K562 (cell line): Measurements from ENCODE around the gene OVOL1. TPM values are rescaled to one million over a fixed set of nuclear protein-coding genes. Genes with fewer than 3 reads are reported as not detected.
A peak's percentile ranks its signal among the peaks of the same experiment; 100 is the strongest.
"Not testable (repeated sequence)": the region's sequence is repeated elsewhere in the genome, so short reads cannot be mapped to it uniquely, and the experiment has no call there.

Source experiments
- ATAC-seq: fragments of 200-7000 bp; cut with Tn5 transposase; 3 replicates; pipeline ENCODE4 v1.9.1; 2020; ENCODE audit warnings: moderate library complexity
- BruUV-seq: library from RNA; stranded (reverse); fragments of 400-500 nt; replicated peaks from 2 replicates; lab custom pipeline; 2021; lab: Mats Ljungman, UMichigan
- CTCF ChIA-PET: fragments of 300-600 bp; formaldehyde crosslinking; extraction: SDS; loops from one replicate; lab custom pipeline; 2021; ENCODE audit warnings: low intra/inter-chr PET ratio; lab: Yijun Ruan, JAX
- POLR2A ChIA-PET: fragments of 300-600, 350-650 bp; sonication (Branson Sonifier 250); formaldehyde crosslinking; extraction: SDS; loops from one replicate; lab custom pipeline; 2021; ENCODE audit warnings: antibody characterized with exemption, inconsistent platforms; lab: Yijun Ruan, JAX
- DNase-seq, 4 experiments: peaks; one replicate each; pipeline versions ENCODE4 v3.0.0 to v3.0.0-alpha.2; 2011 to 2018; ENCODE audit warnings: low spot score in 3 of 4, mixed read lengths in 3 of 4; ENCODE audit errors: extremely low read depth in 1 of 4
- FAIRE-seq: peaks from 2 replicates; lab custom pipeline; 2011; peaks lifted over from hg19 to GRCh38; lab: Jason Lieb, UNC
- H2AFZ ChIP-seq: 2 replicates; pipeline ENCODE4 v1.6.0; 2011; ENCODE audit warnings: low read depth, low read length, control low read depth, inconsistent platforms
- H3K27ac ChIP-seq: fragments of 200-600 bp; 3 replicates; pipeline ENCODE4 v1.8.0; 2011; ENCODE audit warnings: low read depth, mild to moderate bottlenecking, control low read depth, inconsistent platforms, low read length, moderate library complexity, mixed read lengths; ENCODE audit errors: extremely low read depth
- H3K27me3 ChIP-seq, 2 experiments: fragments of 300-600 bp in 1 of 2; 2 replicates in 1 of 2; 3 replicates in 1 of 2; pipeline versions ENCODE4 v1.6.0 to v1.8.0; 2011; ENCODE audit warnings: inconsistent platforms in 2 of 2, low read length in 2 of 2, mild to moderate bottlenecking in 1 of 2, mixed read lengths in 1 of 2, moderate library complexity in 1 of 2; ENCODE audit not compliant: control insufficient read depth in 2 of 2, insufficient read depth in 2 of 2
- H3K36me3 ChIP-seq: fragments of 300-600 bp; 3 replicates; pipeline ENCODE4 v1.8.0; 2011; ENCODE audit warnings: mild to moderate bottlenecking, low read length, inconsistent platforms; ENCODE audit not compliant: control insufficient read depth, insufficient read depth
- H3K4me1 ChIP-seq, 2 experiments: fragments of 200-600 bp in 1 of 2; replicated peaks in 1 of 2; 2 replicates in 1 of 2; 3 replicates in 1 of 2; pipeline versions ENCODE4 v1.5.1 to v1.8.0; 2011; ENCODE audit warnings: inconsistent platforms in 2 of 2, low read length in 2 of 2, mild to moderate bottlenecking in 1 of 2, mixed read lengths in 1 of 2, moderate library complexity in 1 of 2; ENCODE audit not compliant: control insufficient read depth in 2 of 2, insufficient read depth in 2 of 2
- H3K4me2 ChIP-seq: 2 replicates; pipeline ENCODE4 v1.6.1; 2011; ENCODE audit warnings: low read length, control low read depth, inconsistent platforms, mixed read lengths; ENCODE audit not compliant: insufficient read depth
- H3K4me3 ChIP-seq: fragments of 200-600 bp; sonication (generic), shearing (Covaris generic); 2 replicates; pipeline ENCODE4 v1.5.1; 2016; ENCODE audit warnings: control low read depth, inconsistent platforms
- H3K79me2 ChIP-seq: fragments of 200-600 bp; 3 replicates; pipeline ENCODE4 v1.8.0; 2011; ENCODE audit warnings: low read length, inconsistent platforms; ENCODE audit not compliant: control insufficient read depth, insufficient read depth
- H3K9ac ChIP-seq, 2 experiments: 2 replicates each; pipeline versions ENCODE4 v1.6.0 to v1.6.1; 2011; ENCODE audit warnings: low read depth in 2 of 2, low read length in 2 of 2, control low read depth in 1 of 2, inconsistent platforms in 1 of 2, mild to moderate bottlenecking in 1 of 2, mixed read lengths in 1 of 2; ENCODE audit not compliant: insufficient read depth in 1 of 2
- H3K9me1 ChIP-seq: one replicate; pipeline ENCODE4 v1.6.0; 2011; ENCODE audit warnings: inconsistent platforms, mild to moderate bottlenecking, low read length, moderate library complexity; ENCODE audit not compliant: control insufficient read depth, insufficient read depth
- H3K9me3 ChIP-seq: replicated peaks from 2 replicates; pipeline ENCODE4 v1.5.1; 2011; ENCODE audit warnings: low read depth, low read length, inconsistent platforms; ENCODE audit not compliant: control insufficient read depth, insufficient read depth
- H4K20me1 ChIP-seq: replicated peaks from 2 replicates; pipeline ENCODE4 v1.6.1; 2011; ENCODE audit warnings: low read length, inconsistent platforms, mixed read lengths; ENCODE audit not compliant: control insufficient read depth, insufficient read depth
- ATF3 ChIP-seq, 2 experiments: fragments of 450-650 bp in 1 of 2; sonication (generic) in 1 of 2; formaldehyde crosslinking in 1 of 2; IDR thresholded peaks in 1 of 2; conservative IDR thresholded peaks in 1 of 2; 2 replicates each; pipeline versions ENCODE4 v1.6.1 to v1.8.1; 2016 to 2023; ENCODE audit warnings: mild to moderate bottlenecking in 2 of 2, moderate library complexity in 2 of 2, inconsistent platforms in 1 of 2, missing genetic modification reagents in 1 of 2
- HNRNPH1 ChIP-seq: fragments of 200-400 bp; formaldehyde crosslinking; optimal IDR thresholded peaks from 2 replicates; pipeline ENCODE3; 2017; ENCODE audit warnings: low read depth, mild to moderate bottlenecking, low read length, moderate library complexity
- NFE2 ChIP-seq: IDR thresholded peaks from 2 replicates; pipeline ENCODE4 v1.6.1; 2014; ENCODE audit warnings: antibody characterized with exemption, low read depth
- ZNF121 ChIP-seq: sonication (generic); formaldehyde crosslinking; conservative IDR thresholded peaks from 2 replicates; pipeline ENCODE4 v1.8.0; 2022; ENCODE audit warnings: missing genetic modification reagents
- WGBS: fragments of 100-300 bp; shearing (Covaris generic); methylation state at CpG from one replicate; pipeline ENCODE4 v1.1.6; 2016; ENCODE audit warnings: low coverage, mixed read lengths; ENCODE audit not compliant: insufficient coverage; ENCODE audit errors: missing lambda C conversion rate; 5-methylcytosine and 5-hydroxymethylcytosine counted together
- in situ Hi-C: fragments of 300-500 bp; cut with MboI; formaldehyde crosslinking; loops from 4 replicates; pipeline ENCODE4 v1.15.0; 2018; ENCODE audit warnings: inconsistent platforms, mixed read lengths
- intact Hi-C: fragments of 100-400 bp; cut with micrococcal nuclease; formaldehyde crosslinking; loops from 2 replicates; pipeline ENCODE4 v1.14.2; 2022
- polyA plus RNA-seq, 8 experiments: library from polyadenylated mRNA; depleted of rRNA in 4 of 8; stranded (reverse) in 5 of 8; unstranded in 3 of 8; fragments of >200 nt; fragmentation: Nextera tagmentation in 2 of 8; fragmentation: Illumina TruSeq in 1 of 8; extraction: Ambion mirVana in 2 of 8; extraction: Trizol in 1 of 8; gene quantifications; 2 replicates each; pipeline versions ENCODE4 v1.2.1 to v1.2.3, GENCODE V29; 2011 to 2014; ENCODE audit warnings: inconsistent platforms in 1 of 8, missing spikeins in 1 of 8
- total RNA-seq, 7 experiments: library from RNA; depleted of rRNA in 6 of 7; stranded (reverse); fragments of >200 nt in 6 of 7; fragmentation: Illumina TruSeq in 2 of 7; extraction: Trizol in 2 of 7; gene quantifications; 2 replicates each; pipeline versions ENCODE4 v1.2.1 to v1.2.3, GENCODE V29; 2011 to 2021; ENCODE audit warnings: low replicate concordance in 1 of 7

The OVOL1 gene
- total and polyA plus RNA-seq, 9 of the 15 experiments (the other 6 are each of a cell fraction or from before 2014, with no cell fraction given): 0.09 TPM; not detected in 8

GRCh38 chr11:65767406-65767805, 19.5 kb upstream of the OVOL1 start:
- H3K4me2 ChIP-seq: no peak overlapping the region
- no peaks in the 10 kb centered on the region for H4K20me1 ChIP-seq
- no peaks in the 10 kb centered on the region for H3K4me1 ChIP-seq
- H3K27ac ChIP-seq: no peak overlapping the region
- 54% methylated on average over 10 of the region's 10 CpGs for WGBS
- no peaks in the 10 kb centered on the region for H3K9me3 ChIP-seq
- ChIA-PET CTCF (no interaction called here), POLR2A (no interaction called here)
- intact Hi-C loops: no loop called here
- H3K9ac ChIP-seq: no peak overlapping the region
- TF ChIP-seq ZNF121 (peak; percentile 78), HNRNPH1 (no peak), NFE2 (no peak)
- no TSS peak for BruUV-seq
- H3K36me3 ChIP-seq: no peaks in the 10 kb centered on the region
- in situ Hi-C loops: no loop called here
- no peaks in the 10 kb centered on the region; a peak in 2 of 5 replicates for H3K27me3 ChIP-seq
- H3K9me1 ChIP-seq: no peaks in the 10 kb centered on the region
- no peak overlapping the region for H2AFZ ChIP-seq
- no peaks in the 10 kb centered on the region for H3K79me2 ChIP-seq
- no peak overlapping the region for H3K4me3 ChIP-seq
- no peak for DNase-seq
- no peak for ATAC-seq
- no peak for FAIRE-seq

DNA sequence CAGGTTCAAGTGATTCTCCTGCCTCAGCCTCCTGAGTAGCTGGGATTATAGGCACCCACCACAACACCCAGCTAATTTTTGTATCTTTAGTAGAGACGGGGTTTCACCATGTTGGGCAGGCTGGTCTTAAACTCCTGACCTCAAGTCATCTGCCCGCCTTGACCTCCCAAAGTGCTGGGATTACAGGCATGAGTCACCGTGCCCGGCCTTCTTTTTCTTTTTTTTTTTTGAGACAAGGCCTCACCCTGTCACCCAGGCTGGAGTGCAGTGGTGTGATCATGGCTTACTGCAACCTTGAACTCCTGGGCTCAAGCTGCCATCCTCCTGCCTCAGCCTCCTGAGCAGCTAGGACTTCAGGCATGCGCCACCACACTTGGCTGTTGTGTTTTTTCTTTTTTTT, 19.1 kb upstream of the OVOL1 start:
- H3K4me3 ChIP-seq; H3K79me2 ChIP-seq; H3K4me1 ChIP-seq; H3K4me2 ChIP-seq; H3K27ac ChIP-seq; H3K9me3 ChIP-seq; H2AFZ ChIP-seq; POLR2A ChIA-PET; DNase-seq; ATAC-seq; in situ Hi-C loops; intact Hi-C loops; H3K9me1 ChIP-seq; H3K27me3 ChIP-seq; H3K9ac ChIP-seq; H4K20me1 ChIP-seq; FAIRE-seq; BruUV-seq; H3K36me3 ChIP-seq; TF ChIP-seq ATF3 (CRISPR knock-in tag; conservative IDR thresholded peaks at IDR 0.05): not testable (repeated sequence)
- CTCF ChIA-PET: interaction anchor here (0.5 kb wide), 1 partner anchor 56 kb away, joined by 3 read pairs; the partner anchor contains the start of gene KAT5
- TF ChIP-seq ATF3 (IDR thresholded peaks at IDR 0.05): 0 out of 2 replicates have a peak, but pooled peaks have one; percentile 22
- 35% methylated on average over 4 of the region's 5 CpGs for WGBS
